WTC11 (cell line): ENCODE data around the gene SLC37A3. TPM values are rescaled to one million over a fixed set of nuclear protein-coding genes. Genes with fewer than 3 reads are reported as not detected.

ENCODE experiments used
- ATAC-seq: fragments of 200-7000 bp; cut with Tn5 transposase; 2 replicates; pipeline ENCODE4 v1.10.0; 2021; ENCODE audit warnings: mild to moderate bottlenecking, moderate library complexity
- CTCF ChIA-PET: fragments of 300-600 bp; sonication (Branson Sonifier 250); formaldehyde crosslinking; loops from one replicate; lab custom pipeline; 2021; ENCODE audit warnings: antibody characterized with exemption; lab: Charles Lee
- POLR2A ChIA-PET: fragments of 350-600 bp; sonication (Branson Sonifier 250); formaldehyde crosslinking; loops from one replicate; lab custom pipeline; 2021; ENCODE audit warnings: antibody characterized with exemption; lab: Charles Lee
- DNase-seq: peaks from one replicate; pipeline ENCODE4 v3.0.0; 2021; ENCODE audit warnings: low spot score
- H3K27ac Mint-ChIP-seq: 2 replicates; pipeline ENCODE4 v1.8.0; 2021; ENCODE audit warnings: mixed read lengths
- H3K27me3 Mint-ChIP-seq: 2 replicates; pipeline ENCODE4 v1.8.0; 2021; ENCODE audit warnings: low read depth, mild to moderate bottlenecking, moderate library complexity, mixed read lengths
- H3K36me3 Mint-ChIP-seq: 2 replicates; pipeline ENCODE4 v1.8.0; 2021; ENCODE audit warnings: mixed read lengths
- H3K4me1 Mint-ChIP-seq: 2 replicates; pipeline ENCODE4 v1.8.0; 2022; ENCODE audit warnings: mixed read lengths
- H3K4me3 Mint-ChIP-seq: 2 replicates; pipeline ENCODE4 v1.8.0; 2021; ENCODE audit warnings: mild to moderate bottlenecking, moderate library complexity, mixed read lengths
- H3K9me3 Mint-ChIP-seq: 2 replicates; pipeline ENCODE4 v1.8.0; 2021; ENCODE audit warnings: mixed read lengths
- AFF4 ChIP-seq: sonication (generic); formaldehyde crosslinking; IDR thresholded peaks from 2 replicates; pipeline ENCODE4 v1.8.1; 2023; ENCODE audit warnings: mild to moderate bottlenecking, missing genetic modification reagents, borderline replicate concordance
- ARID4B ChIP-seq: sonication (generic); formaldehyde crosslinking; IDR thresholded peaks from 2 replicates; pipeline ENCODE4 v1.8.0; 2023; ENCODE audit warnings: missing genetic modification reagents, mild to moderate bottlenecking, borderline replicate concordance
- CDX4 ChIP-seq: fragments of 250-450 bp; sonication (Bioruptor Pico); IDR thresholded peaks from 2 replicates; pipeline ENCODE4 v1.9.0; 2021; ENCODE audit warnings: moderate library complexity, mild to moderate bottlenecking, inconsistent platforms, borderline replicate concordance
- FOXK1 ChIP-seq: sonication (generic); formaldehyde crosslinking; IDR thresholded peaks from 2 replicates; pipeline ENCODE4 v1.8.0; 2022; ENCODE audit warnings: mild to moderate bottlenecking, moderate library complexity, missing genetic modification reagents
- NR1H2 ChIP-seq: sonication (generic); formaldehyde crosslinking; IDR thresholded peaks from 2 replicates; pipeline ENCODE4 v1.9.0; 2021; ENCODE audit warnings: mild to moderate bottlenecking, moderate library complexity, missing genetic modification reagents
- OVOL2 ChIP-seq: fragments of 250-450 bp; sonication (Bioruptor Pico); IDR thresholded peaks from 2 replicates; pipeline ENCODE4 v1.9.0; 2021; ENCODE audit warnings: mild to moderate bottlenecking, borderline replicate concordance
- SMAD4 ChIP-seq: sonication (generic); formaldehyde crosslinking; IDR thresholded peaks from 2 replicates; pipeline ENCODE4 v1.8.0; 2022; ENCODE audit warnings: mild to moderate bottlenecking, missing genetic modification reagents
- USF1 ChIP-seq: sonication (generic); formaldehyde crosslinking; IDR thresholded peaks from 2 replicates; pipeline ENCODE4 v1.8.0; 2022; ENCODE audit warnings: mild to moderate bottlenecking, missing genetic modification reagents
- USF2 ChIP-seq: sonication (generic); formaldehyde crosslinking; IDR thresholded peaks from 2 replicates; pipeline ENCODE4 v1.8.1; 2023; ENCODE audit warnings: mild to moderate bottlenecking, missing genetic modification reagents, moderate library complexity
- ZNF396 ChIP-seq: fragments of 250-450 bp; sonication (Bioruptor Pico); IDR thresholded peaks from 2 replicates; pipeline ENCODE4 v1.8.0; 2021; ENCODE audit warnings: mild to moderate bottlenecking, moderate library complexity, borderline replicate concordance
- ZNF416 ChIP-seq: fragments of 250-450 bp; sonication (Bioruptor Pico); IDR thresholded peaks from 2 replicates; pipeline ENCODE4 v1.9.0; 2021; ENCODE audit warnings: mild to moderate bottlenecking, inconsistent platforms
- ZNF532 ChIP-seq: fragments of 250-450 bp; sonication (Bioruptor Pico); IDR thresholded peaks from 2 replicates; pipeline ENCODE4 v1.9.0; 2021; ENCODE audit warnings: mild to moderate bottlenecking, borderline replicate concordance
- total RNA-seq: library from RNA; stranded (reverse); gene quantifications from 3 replicates; pipeline ENCODE4 v1.2.3, GENCODE V29; 2021

Gene SLC37A3
- total RNA-seq, 1 experiment from 2014 or later: 54.8 TPM

- TF ChIP-seq ARID4B (CRISPR knock-in tag) (no peak), CDX4 (CRISPR knock-in tag) (no peak), ZNF396 (no peak), USF2 (CRISPR knock-in tag) (no peak)
- TF ChIP-seq, all 79 proteins: peak for 0
Measured at GRCh38 chr7:140349144-140349771, 49.1 kb downstream of the SLC37A3 start (continued).

GRCh38 chr7:140348161-140348849 is 50.0 kb downstream of the SLC37A3 start:
- no peak overlapping the region for H3K27ac Mint-ChIP-seq
- DNase-seq: no peak
- no peaks in the 10 kb centered on the region for H3K4me1 Mint-ChIP-seq
- H3K4me3 Mint-ChIP-seq: no peak overlapping the region
- CTCF ChIA-PET: no interaction called here
- TF ChIP-seq ZNF416 (CRISPR knock-in tag) (no peak), OVOL2 (CRISPR knock-in tag) (no peak), SMAD4 (CRISPR knock-in tag) (no peak), USF1 (CRISPR knock-in tag) (no peak), FOXK1 (CRISPR knock-in tag) (no peak), NR1H2 (CRISPR knock-in tag) (no peak), AFF4 (CRISPR knock-in tag) (no peak), ZNF532 (CRISPR knock-in tag) (no peak)
- POLR2A ChIA-PET: no interaction called here
- H3K27me3 Mint-ChIP-seq: no peaks in the 10 kb centered on the region
- H3K36me3 Mint-ChIP-seq: peaks cover 53% of the 10 kb centered on the region
- ATAC-seq: no peak
- no peaks in the 10 kb centered on the region for H3K9me3 Mint-ChIP-seq
